ENCODE data around the gene ADORA1. TPM values are rescaled to one million over a fixed set of nuclear protein-coding genes. Genes with fewer than 3 reads are reported as not detected.
A peak's percentile ranks its signal among the peaks of the same experiment; 100 is the strongest.

Gene ADORA1
- total RNA-seq, 1 donor from 2014 or later: 4.1 TPM

DNA sequence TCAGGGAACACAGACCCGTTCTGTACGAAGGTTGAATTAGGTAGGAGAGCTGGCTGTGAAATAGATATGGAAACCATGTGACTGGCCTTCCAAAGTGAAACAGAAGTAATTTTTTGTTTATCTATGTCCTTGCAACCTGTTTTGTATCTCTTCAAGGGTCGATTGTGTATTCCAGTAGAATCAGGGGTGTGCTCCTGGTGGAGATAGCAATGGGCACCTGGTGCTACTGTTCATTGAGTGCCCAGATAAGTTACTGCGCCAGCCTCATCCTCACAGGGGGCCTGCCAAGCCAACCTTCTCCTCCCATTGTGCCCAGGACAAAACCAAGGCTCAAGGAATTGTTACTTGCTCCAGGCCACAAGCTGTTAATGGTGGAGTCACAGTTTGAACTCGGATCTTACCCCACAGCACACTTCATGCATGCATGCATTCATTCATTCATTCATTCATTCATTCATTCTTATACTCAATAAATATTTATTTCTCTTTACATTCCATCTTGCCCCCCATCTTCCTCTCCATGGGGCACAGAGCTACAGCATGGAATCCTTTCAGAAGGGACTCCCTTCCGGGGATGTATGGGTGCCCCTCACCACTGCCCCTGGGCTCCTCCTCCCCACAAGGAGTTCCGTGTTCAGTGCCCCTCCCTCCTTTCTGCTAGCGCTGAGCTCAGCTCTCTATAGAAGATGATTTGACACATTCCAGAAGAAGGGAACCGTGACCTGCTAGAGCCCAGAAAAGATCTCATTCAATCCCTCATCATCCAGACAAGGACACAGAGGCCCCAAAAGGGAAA is 24.0 kb downstream of the ADORA1 start:
- Histone ChIP-seq H3K4me1 (peaks cover 9% of the 10 kb centered on the region), H3K4me3 (no peak overlapping the region), H3K27ac (no peak overlapping the region), H3K9me3 (no peaks in the 10 kb centered on the region), H3K36me3 (no peaks in the 10 kb centered on the region), H3K27me3 (ENCODE audit: low read depth) (no peaks in the 10 kb centered on the region)
- intact Hi-C loops (cut with DNase I): no loop called here
- peak; percentile 5 for DNase-seq
- TF ChIP-seq, protein P1, sequence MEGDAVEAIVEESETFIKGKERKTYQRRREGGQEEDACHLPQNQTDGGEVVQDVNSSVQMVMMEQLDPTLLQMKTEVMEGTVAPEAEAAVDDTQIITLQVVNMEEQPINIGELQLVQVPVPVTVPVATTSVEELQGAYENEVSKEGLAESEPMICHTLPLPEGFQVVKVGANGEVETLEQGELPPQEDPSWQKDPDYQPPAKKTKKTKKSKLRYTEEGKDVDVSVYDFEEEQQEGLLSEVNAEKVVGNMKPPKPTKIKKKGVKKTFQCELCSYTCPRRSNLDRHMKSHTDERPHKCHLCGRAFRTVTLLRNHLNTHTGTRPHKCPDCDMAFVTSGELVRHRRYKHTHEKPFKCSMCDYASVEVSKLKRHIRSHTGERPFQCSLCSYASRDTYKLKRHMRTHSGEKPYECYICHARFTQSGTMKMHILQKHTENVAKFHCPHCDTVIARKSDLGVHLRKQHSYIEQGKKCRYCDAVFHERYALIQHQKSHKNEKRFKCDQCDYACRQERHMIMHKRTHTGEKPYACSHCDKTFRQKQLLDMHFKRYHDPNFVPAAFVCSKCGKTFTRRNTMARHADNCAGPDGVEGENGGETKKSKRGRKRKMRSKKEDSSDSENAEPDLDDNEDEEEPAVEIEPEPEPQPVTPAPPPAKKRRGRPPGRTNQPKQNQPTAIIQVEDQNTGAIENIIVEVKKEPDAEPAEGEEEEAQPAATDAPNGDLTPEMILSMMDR (IDR thresholded peaks at IDR 0.05): no peak
- ATAC-seq: no peak

DNA sequence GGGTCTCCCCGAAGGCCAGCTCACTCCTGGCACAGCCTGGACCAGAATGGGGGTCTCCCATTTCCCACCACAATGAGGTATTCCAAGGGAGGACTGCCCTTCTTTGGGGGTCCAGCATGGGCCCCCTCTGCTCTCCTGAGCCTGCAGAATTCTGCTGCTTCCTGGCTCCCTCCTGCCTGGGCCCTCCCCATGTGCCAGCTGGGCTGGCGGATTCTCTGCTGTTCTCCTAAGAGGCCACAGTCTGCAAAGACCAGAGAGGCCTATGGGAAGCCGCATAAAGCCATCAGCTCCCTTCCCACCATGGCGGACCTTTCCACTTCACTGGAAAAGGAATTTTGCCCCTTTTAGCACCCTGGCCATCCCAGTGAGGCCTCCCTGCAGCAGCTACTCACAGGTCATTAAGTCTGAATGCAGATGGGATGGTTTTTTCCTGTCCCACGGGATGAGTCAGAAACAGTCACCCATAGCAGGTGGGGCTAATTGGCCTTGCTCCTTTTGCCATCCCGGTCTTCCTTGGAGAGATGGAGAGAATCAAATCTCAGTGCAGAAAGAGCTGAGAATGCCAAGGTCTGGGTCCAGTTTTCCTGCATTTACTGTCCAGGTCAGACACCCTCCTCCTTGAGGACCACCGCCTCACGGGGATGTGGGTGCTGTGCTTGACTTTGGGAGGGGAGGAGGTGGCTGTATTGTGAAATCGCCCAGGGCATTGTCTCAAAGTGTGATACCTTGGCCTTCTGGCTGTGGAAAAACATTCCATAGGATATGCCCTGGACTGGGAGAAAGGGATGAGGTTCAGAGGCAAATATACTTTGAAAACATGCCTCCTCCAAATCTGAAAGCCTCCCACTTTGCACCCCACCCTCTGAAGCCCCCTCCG is 24.9 kb downstream of the ADORA1 start:
- DNase-seq (no peak), ATAC-seq (no peak)
- intact Hi-C loops (cut with DNase I): no loop called here
- H3K4me1 ChIP-seq: peaks cover 9% of the 10 kb centered on the region
- no peaks in the 10 kb centered on the region for H3K9me3 ChIP-seq
- H3K27me3 ChIP-seq (ENCODE audit: low read depth): no peaks in the 10 kb centered on the region
- H3K4me3 ChIP-seq: no peak overlapping the region
- TF ChIP-seq, protein P1 (IDR thresholded peaks at IDR 0.05): no peak
- no peaks in the 10 kb centered on the region for H3K36me3 ChIP-seq
- H3K27ac ChIP-seq: no peak overlapping the region

DNA sequence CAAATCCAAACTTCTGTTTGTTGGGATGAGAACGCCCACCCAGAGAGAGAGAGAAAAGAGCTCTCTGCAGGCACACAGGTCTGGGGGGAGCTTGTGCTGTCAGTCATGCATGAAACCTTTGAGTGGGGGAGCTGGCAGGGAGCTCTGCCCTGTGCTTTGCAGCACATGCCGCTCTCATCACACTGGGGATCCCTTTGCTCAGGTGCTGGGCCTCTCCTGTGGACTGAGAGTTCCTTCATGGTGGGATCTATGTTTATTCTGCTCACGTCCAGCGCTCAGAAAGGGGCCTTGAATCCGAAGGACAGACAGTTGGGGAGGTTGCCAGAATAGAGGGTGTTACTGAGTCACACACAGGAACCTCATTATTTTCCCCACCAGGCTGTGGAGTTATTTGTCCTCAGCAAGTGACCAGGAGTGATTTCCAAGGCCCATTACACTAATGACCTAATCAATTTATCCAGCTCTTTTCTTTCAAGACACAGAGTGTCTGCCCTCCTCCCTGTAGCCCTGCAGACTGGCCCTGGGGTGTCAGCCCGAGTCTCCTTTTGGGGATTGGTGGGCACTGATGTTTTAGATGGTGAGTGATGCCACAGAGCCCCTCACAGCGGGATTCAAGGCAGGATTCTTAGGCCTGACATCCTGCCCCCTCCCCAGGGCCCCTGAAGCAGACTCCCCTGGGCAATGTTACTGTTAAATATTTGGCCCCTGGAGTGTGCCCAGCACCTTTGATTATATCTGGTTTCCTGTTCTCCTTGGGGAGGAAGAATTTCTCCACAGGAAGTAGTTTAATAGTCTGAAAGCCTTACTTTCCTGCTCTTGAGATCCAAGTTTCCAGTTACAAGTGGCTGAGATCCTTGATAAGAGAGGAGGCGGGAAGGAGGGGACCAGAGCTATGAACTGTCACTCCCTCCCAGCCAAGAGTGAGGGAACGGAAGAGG is 25.8 kb downstream of the ADORA1 start:
- Histone ChIP-seq H3K4me3 (no peak overlapping the region), H3K9me3 (no peaks in the 10 kb centered on the region), H3K4me1 (peaks cover 9% of the 10 kb centered on the region), H3K27me3 (ENCODE audit: low read depth) (no peaks in the 10 kb centered on the region), H3K36me3 (no peaks in the 10 kb centered on the region), H3K27ac (no peak overlapping the region)
- DNase-seq (no peak), ATAC-seq (peak; percentile 17 to 34)
- intact Hi-C loops (cut with DNase I): no loop called here
- TF ChIP-seq, protein P1 (IDR thresholded peaks at IDR 0.05): no peak

DNA sequence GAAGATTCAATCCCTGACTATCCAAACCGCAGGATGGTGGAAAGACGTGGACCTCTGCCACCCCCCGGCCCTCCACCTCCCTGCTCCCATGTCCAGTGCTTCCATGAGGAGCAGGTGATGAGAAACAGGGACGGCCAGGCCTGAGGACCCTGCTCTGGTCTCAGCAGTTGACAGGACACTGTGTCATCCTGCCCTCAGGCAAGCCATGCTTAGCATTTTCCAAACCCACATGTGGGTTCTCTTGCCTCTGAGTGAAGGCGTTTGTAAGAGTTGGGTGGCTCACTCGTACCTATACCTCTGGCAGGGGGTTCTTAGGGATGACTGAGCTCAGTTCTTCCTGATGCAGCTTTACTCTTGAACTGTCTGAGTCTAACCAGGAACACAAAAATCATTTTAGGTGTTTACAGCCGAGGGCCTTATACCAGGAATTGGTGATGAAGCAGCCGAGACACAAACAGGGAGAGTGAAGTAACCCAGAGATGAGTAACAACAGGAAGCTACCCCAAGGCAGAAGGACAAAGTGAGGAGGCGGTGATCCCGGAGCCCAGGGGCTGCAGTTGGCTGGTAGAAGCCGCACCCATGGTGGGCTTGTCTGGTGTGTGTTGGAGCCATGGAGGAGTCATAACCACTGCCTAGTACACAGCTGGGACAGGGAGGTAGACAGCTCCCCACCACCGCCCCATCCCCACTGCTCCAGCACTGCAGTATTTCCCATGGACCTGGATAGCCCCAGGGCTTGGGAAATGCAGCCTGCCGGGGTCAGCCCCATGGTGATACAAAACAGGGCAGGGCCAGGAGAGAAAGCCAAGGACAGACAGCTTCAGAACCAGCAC is 26.7 kb downstream of the ADORA1 start:
- no peaks in the 10 kb centered on the region for H3K9me3 ChIP-seq
- H3K4me3 ChIP-seq: no peak overlapping the region
- DNase-seq (no peak), ATAC-seq (peak; percentile 43 to 44)
- no peaks in the 10 kb centered on the region for H3K27me3 ChIP-seq (ENCODE audit: low read depth)
- TF ChIP-seq, protein P1 (IDR thresholded peaks at IDR 0.05): no peak
- peaks cover 9% of the 10 kb centered on the region for H3K4me1 ChIP-seq
- H3K27ac ChIP-seq: no peak overlapping the region
- no peaks in the 10 kb centered on the region for H3K36me3 ChIP-seq
- intact Hi-C loops (cut with DNase I): no loop called here

All from lower lobe of right lung (tissue), 2 donors.